HG02759 (cell line): ENCODE data around the gene PIK3C2B.
"Not testable (repeated sequence)": the region's sequence is repeated elsewhere in the genome, so short reads cannot be mapped to it uniquely, and the experiment has no call there.

Source experiments
- ATAC-seq: cut with Tn5 transposase; IDR thresholded peaks from one replicate; pipeline ENCODE4 v1.9.1; 2021; ENCODE audit warnings: mild to moderate bottlenecking, moderate library complexity; ENCODE audit not compliant: unreplicated experiment

The PIK3C2B gene

GRCh38 chr1:204494281-204495077 lies at the start of gene PIK3C2B:
PIK3C2B (minus strand) TSS chr1:204494805; CDS start chr1:204469802, 25,003 bp downstream.
- ATAC-seq: peak; percentile 81

GRCh38 chr1:204544321-204544720 lies 49.7 kb upstream of the PIK3C2B start:
- no peak for ATAC-seq

GRCh38 chr1:204541626-204542025 lies 47.0 kb upstream of the PIK3C2B start:
- no peak for ATAC-seq

- ATAC-seq: no peak
Observed at GRCh38 chr1:204532832-204533231, 38.2 kb upstream of the PIK3C2B start.

GRCh38 chr1:204530932-204531331 lies 36.3 kb upstream of the PIK3C2B start:
- peak; percentile 87 for ATAC-seq

GRCh38 chr1:204529371-204529895 lies 34.8 kb upstream of the PIK3C2B start:
- no peak for ATAC-seq

- ATAC-seq: no peak
Observed at GRCh38 chr1:204528677-204529076, 34.1 kb upstream of the PIK3C2B start.

- no peak for ATAC-seq
Observed at GRCh38 chr1:204528241-204528640, 33.6 kb upstream of the PIK3C2B start.

- ATAC-seq: no peak
Observed at GRCh38 chr1:204524986-204525385, 30.4 kb upstream of the PIK3C2B start.

- no peak for ATAC-seq
Observed at GRCh38 chr1:204523605-204524215, 29.1 kb upstream of the PIK3C2B start.

GRCh38 chr1:204521941-204522521 lies 27.4 kb upstream of the PIK3C2B start:
- ATAC-seq: not testable (repeated sequence)

- ATAC-seq: peak; percentile 66
Observed at GRCh38 chr1:204520834-204521709, 26.5 kb upstream of the PIK3C2B start.

GRCh38 chr1:204517382-204517781 lies 22.8 kb upstream of the PIK3C2B start:
- not testable (repeated sequence) for ATAC-seq

- peak; percentile 81 for ATAC-seq
Observed at GRCh38 chr1:204516180-204516879, 21.7 kb upstream of the PIK3C2B start, which contains the start of gene MDM4. MDM4 (plus strand) TSS chr1:204516406; CDS start chr1:204525519, 9,113 bp downstream.

GRCh38 chr1:204514828-204515227 lies 20.2 kb upstream of the PIK3C2B start:
- ATAC-seq: no peak

GRCh38 chr1:204513117-204513716 lies 18.6 kb upstream of the PIK3C2B start:
- peak; percentile 32 for ATAC-seq

GRCh38 chr1:204511366-204511765 lies 16.8 kb upstream of the PIK3C2B start:
- no peak for ATAC-seq

- ATAC-seq: no peak
Observed at GRCh38 chr1:204509186-204509635, 14.6 kb upstream of the PIK3C2B start.

GRCh38 chr1:204507317-204508105 lies 12.9 kb upstream of the PIK3C2B start:
- peak; percentile 12 for ATAC-seq
